NCI-H1092 (cell line): ENCODE results near the gene RNGTT.
"Not testable (repeated sequence)": the region's sequence is repeated elsewhere in the genome, so short reads cannot be mapped to it uniquely, and the experiment has no call there.

Source experiments
- DNase-seq: peaks from one replicate; lab custom pipeline; 2025; lab: John Stamatoyannopoulos, UW

The RNGTT gene

GRCh38 chr6:88970301-88970700 is 6.9 kb upstream of the RNGTT start:
- no peak for DNase-seq

DNA sequence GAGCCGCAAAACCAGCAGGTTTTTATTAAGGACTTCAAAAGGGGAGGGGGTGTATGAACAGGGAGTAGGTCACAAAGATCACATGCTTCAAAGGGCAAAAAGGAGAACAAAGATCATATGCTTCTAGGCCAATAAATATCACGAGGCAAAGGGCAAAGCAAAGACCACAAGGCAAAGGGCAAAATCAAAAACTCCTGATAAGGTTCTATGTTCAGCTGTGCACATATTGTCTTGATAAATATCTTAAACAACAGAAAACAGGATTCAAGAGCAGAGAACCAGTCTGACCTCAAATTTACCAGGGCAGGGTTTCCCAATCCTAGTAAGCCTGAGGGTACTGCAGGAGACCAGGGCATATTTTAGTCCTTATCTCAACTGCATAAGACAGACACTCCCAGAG is 5.8 kb upstream of the RNGTT start:
- DNase-seq, result not testable (repeated sequence)

GRCh38 chr6:88967891-88968290 is 4.5 kb upstream of the RNGTT start:
- no peak for DNase-seq

DNA sequence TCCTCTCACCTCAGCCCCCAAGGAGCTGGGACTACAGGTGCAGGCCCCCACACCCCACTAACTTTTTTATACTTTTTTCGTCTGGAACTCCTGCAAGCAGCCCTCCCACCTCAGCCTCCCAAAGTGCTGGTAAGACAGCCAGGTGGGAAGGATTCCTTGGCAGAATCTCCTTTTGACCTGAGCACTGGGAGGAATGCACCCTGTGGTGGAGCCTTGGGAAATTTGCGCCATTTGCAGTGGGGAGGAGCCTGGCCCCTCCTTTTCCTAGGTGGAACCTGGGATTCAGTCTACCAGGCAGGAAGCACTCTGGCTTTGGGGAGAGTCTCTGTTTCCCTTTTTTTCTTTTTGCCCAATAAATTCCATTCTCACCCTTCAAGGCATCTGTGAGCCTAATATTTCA is 2.3 kb upstream of the RNGTT start:
- DNase-seq, result no peak

GRCh38 chr6:88964509-88964908 is 1.1 kb upstream of the RNGTT start:
- no peak for DNase-seq

DNA sequence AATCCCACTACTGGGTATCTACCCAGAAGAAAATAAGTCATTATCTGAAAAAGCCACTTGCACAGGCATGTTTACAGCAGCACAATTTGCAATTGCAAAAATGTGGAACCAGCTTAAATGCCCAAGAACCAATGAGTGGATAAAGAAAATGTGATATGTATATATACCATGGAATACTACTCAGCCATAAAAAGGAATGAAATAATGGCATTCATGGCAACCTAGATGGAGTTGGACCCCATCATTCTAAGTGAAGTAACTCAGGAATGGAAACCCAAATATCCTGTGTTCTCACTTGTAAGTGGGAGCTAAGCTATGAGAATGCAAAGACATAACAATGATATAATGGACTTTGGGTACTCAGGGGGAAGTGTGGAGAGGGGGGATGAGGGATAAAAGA is 4.6 kb downstream of the RNGTT start:
- DNase-seq, result no peak

- no peak for DNase-seq
Measured at GRCh38 chr6:88953550-88954386, 9.7 kb downstream of the RNGTT start.

GRCh38 chr6:88952065-88952704 is 11.2 kb downstream of the RNGTT start:
- DNase-seq, result no peak

DNA sequence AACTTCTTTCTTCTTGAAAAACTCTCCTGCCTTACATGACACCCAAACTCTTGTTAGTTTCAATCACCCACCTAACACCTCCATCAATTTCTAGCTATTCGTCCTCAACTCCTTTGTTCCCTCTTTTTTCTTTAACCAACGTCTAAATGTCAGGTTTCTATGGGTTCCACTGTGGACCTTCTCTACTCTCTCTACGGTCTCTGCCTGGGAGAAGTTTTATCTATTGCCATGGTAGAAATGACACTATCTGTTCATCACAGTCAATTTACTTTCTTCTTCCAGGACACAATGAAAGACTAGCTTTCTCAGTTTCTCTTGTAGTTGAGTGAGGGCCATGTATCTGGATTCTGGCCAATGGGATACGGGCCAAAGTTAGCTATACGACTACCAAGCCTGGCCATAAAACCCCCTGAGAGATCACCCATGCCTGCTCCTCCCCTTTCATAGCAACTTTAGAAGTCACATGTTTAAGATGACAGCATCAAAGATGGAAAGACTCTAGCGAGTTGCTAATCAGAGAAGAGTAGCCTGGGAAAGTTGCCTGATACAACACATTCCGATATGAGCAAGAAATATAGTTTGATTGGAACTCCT is 17.9 kb downstream of the RNGTT start:
- DNase-seq, result no peak

DNA sequence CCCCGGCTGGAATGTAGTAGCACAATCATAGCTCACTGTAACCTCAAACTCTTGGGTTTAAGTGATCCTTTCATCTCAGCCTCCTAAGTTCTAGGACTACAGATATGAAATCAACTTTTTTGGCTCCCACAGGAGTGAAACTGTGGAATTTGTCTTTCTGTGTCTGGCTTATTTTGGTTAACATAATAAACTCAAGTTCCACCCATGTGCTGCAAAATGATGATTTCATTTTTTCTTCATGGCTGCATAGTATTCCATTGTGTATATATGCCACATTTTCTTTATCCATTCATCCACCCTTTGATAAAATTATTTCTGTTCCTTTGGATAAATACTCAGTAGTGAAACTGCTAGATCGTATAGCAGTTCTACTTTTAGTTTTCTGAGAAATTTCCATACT is 29.9 kb downstream of the RNGTT start:
- no peak for DNase-seq

DNA sequence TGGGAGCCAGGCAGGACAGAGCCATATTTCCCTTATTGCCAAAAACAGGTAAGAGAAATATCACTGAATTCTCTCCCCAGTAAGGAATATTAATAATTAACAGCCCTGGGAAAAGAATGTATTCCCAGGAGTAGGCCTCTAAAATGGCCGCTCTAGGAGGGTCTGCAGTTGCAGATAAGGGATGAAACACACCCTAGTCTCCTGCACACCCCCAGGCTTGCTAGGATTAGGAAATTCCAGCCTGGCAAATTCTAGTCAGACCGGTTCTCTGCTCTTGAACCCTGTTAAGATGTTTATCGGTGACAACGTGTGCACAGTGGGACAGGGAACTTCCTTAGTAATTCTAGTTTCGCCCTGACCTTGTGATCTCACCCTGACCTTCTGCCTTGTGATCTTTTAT is 31.4 kb downstream of the RNGTT start:
- DNase-seq, result not testable (repeated sequence)

- DNase-seq, result no peak
Measured at GRCh38 chr6:88922775-88923548, 40.5 kb downstream of the RNGTT start.

GRCh38 chr6:88921734-88922133 is 41.7 kb downstream of the RNGTT start:
- no peak for DNase-seq

DNA sequence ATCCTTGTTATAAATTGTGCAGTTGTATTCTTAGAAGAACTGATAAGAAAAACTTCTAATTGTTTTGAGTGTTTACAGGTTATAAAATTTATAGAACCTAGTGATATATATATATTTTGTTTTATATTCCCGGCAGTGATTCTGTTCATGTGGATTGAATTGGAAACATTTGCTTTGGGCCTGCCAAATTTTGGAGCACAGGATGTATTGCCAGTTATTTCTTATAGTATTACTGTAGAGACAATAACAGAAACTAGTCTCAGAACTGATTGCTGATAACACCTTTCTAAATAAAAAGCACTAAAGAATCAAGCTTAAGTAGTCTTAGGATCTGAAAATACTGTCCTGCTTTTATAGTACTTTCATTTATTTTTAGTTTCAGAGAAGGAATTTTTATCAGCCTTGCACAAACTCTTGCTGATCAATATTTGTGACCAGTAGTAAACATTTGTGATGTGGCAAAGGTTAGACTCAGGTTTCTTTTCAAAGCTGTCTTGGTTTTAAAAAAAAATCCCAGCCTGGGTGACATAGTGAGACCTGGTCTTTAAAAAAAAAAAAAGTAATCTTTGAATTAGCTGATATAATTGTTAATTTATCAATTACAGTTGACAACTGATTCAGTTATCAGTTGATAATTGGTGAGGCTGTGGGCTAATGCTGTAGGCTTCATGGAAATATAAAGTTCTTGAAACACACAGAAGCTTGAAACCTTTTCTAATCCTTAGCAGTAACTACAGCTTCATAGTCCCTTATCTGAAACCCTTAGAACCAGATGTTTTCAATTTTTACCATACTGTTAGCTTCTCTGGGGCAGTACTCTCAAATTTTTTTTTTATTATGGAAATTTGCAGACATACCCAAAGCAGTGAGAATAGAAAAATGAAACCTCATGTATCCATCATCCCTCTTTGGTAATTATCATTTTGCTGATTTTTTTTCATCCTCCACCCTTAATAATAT is 42.4 kb downstream of the RNGTT start:
- no peak for DNase-seq

DNA sequence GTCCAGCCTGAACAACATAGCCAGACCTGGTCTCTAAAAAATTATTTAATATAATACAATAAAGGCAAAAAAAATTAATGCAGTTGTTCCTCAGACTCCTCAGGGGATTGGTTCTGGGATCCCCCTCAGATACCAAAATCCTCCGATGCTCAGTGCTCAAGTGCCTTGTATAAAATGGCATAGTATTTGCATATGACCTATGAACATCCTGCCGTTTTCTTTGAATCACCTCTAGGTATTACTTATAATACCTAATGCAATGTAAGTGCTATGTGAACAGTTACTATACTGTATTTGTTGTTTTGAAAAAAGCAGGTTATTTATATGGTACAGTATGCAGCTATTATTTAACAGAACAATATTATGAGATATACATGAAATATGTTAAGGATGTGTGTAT is 43.3 kb downstream of the RNGTT start:
- DNase-seq, result no peak

- no peak for DNase-seq
Measured at GRCh38 chr6:88919032-88919431, 44.4 kb downstream of the RNGTT start.

DNA sequence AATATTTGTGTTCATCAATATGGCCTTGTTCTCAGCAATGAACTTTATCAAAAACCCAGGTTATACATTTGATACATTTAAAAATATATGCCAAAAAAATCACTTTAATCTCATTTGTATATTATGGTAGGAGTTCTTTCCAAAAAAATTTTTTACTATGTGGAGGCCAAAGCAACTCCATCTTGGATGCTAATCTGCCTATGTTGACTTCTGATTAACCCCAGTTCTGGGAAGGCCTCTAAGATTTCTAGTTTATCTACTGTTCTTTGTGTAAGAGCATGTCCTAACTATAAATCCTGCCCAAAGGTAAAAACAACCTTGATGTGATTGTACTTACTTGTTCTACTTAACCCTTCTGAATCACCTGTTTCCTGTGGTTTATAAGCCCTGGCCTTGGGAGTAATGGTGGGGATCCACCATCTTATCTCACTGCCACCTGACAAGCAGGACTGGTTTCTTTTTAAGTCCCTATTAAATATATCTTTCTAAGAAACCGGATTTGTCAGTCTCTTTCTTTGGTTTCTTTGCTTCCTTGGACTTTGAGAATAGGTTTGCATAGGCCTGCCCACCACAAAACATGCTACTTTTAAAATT is 46.7 kb downstream of the RNGTT start:
- DNase-seq, result no peak

DNA sequence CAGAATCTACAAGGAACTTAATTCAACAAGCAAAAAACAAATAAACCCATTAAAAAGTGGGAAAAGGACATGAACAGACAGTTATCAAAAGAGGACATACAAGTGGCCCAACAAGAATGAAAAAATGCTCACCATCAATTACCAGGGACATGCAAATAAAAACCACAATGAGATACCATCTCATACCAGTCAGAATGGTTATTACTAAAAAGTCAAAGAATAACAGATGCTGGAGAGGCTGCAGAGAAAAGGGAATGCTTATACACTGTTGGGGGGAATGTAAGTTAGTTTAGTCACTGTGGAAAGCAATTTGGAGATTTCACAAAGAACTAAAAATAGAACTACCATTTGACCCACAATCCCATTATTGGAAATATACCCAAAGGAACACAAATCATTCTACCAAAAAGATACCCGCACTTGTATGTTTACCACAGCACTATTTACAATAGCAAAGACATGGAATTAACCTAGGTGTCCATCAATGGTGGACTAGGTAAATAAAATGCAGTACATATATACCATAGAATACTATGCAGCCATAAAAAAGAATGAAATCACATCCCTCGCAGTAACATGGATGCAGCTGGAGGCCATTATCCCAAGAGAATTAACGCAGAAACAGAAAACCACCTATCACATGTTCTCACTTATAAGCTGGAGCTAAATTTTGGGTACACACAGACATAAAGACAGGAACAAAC is 48.4 kb downstream of the RNGTT start:
- no peak for DNase-seq

GRCh38 chr6:88914180-88914579 is 49.2 kb downstream of the RNGTT start:
- DNase-seq, result no peak

- DNase-seq, result no peak
Measured at GRCh38 chr6:88913471-88913870, 49.9 kb downstream of the RNGTT start.
